AG09319 (cell line): ENCODE results near the gene SLCO1B1.

Experiments used
- DNase-seq: peaks from one replicate; pipeline ENCODE4 v3.0.0-alpha.2; 2010; ENCODE audit warnings: low read depth; ENCODE audit errors: extremely low read depth
- TF ChIP-seq, protein P1 (sequence below): IDR thresholded peaks from 2 replicates; pipeline ENCODE4 v1.5.1; 2011; ENCODE audit warnings: low read depth, mild to moderate bottlenecking, inconsistent platforms, low read length, moderate library complexity

SLCO1B1 gene

GRCh38 chr12:21223930-21224329 lies 92.9 kb downstream of the SLCO1B1 start:
- DNase-seq: no peak
- TF ChIP-seq, protein P1, sequence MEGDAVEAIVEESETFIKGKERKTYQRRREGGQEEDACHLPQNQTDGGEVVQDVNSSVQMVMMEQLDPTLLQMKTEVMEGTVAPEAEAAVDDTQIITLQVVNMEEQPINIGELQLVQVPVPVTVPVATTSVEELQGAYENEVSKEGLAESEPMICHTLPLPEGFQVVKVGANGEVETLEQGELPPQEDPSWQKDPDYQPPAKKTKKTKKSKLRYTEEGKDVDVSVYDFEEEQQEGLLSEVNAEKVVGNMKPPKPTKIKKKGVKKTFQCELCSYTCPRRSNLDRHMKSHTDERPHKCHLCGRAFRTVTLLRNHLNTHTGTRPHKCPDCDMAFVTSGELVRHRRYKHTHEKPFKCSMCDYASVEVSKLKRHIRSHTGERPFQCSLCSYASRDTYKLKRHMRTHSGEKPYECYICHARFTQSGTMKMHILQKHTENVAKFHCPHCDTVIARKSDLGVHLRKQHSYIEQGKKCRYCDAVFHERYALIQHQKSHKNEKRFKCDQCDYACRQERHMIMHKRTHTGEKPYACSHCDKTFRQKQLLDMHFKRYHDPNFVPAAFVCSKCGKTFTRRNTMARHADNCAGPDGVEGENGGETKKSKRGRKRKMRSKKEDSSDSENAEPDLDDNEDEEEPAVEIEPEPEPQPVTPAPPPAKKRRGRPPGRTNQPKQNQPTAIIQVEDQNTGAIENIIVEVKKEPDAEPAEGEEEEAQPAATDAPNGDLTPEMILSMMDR: no peak

- no peak for DNase-seq
- TF ChIP-seq, protein P1: no peak
Observed at GRCh38 chr12:21234395-21234794, 103.4 kb downstream of the SLCO1B1 start.

- TF ChIP-seq, protein P1: no peak
- DNase-seq: no peak
Observed at GRCh38 chr12:21239866-21240265, 108.9 kb downstream of the SLCO1B1 start.

GRCh38 chr12:21248679-21249078 lies 117.7 kb downstream of the SLCO1B1 start:
- TF ChIP-seq, protein P1: no peak
- no peak for DNase-seq

GRCh38 chr12:21252070-21252469 lies 121.1 kb downstream of the SLCO1B1 start:
- TF ChIP-seq, protein P1: no peak
- no peak for DNase-seq

- TF ChIP-seq, protein P1: no peak
- DNase-seq: no peak
Observed at GRCh38 chr12:21257172-21257571, 126.2 kb downstream of the SLCO1B1 start.

- TF ChIP-seq, protein P1: no peak
- DNase-seq: no peak
Observed at GRCh38 chr12:21264232-21264631, 133.2 kb downstream of the SLCO1B1 start.

DNA sequence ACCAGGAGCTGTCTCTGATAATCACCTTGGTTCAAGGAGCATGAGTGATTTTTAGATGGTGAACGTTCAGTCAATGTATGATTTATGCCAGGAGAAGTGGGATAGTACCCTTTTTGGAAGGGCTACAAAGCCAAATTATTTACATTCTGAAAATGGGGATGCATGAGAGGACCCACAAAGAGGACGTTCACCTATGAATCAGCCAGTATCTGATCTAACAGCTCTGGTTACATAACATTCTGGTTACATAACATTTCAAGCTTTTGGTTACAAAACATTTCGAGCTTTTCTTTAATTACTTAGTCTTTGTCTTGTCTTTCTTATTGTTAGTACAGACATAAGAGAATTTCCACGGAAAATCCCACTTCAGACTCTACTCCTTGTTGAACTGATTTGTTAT lies 134.9 kb downstream of the SLCO1B1 start:
- DNase-seq: no peak
- TF ChIP-seq, protein P1: no peak
